ENCODE data around the gene RLF.

GRCh38 chr1:40161125-40161887 lies at the start of gene RLF:
- TF ChIP-seq EZH2 (IDR thresholded peaks at IDR 0.05; ENCODE audit: low read length) (no peak), CTCF (optimal IDR thresholded peaks at IDR 0.05 in 1 of 3, IDR thresholded peaks at IDR 0.05 in 1 of 3, conservative IDR thresholded peaks at IDR 0.05 in 1 of 3; ENCODE audit: extremely low read depth in 1 of 3, insufficient read depth in 2 of 3, low read length in 3 of 3) (no peak)
